Panc1 (cell line): ENCODE measurements around the gene TLCD2.

Experiments
- TCF7L2 ChIP-seq: IDR thresholded peaks from 2 replicates; pipeline ENCODE4 v1.6.1; 2011; ENCODE audit warnings: mild to moderate bottlenecking, low read depth, low read length, inconsistent platforms
- TF ChIP-seq, protein P1 (sequence below): fragments of 450-650 bp; IDR thresholded peaks from 2 replicates; pipeline ENCODE4 v1.5.1; 2017; ENCODE audit warnings: mild to moderate bottlenecking

- no peak for TF ChIP-seq TCF7L2
- TF ChIP-seq, protein P1, sequence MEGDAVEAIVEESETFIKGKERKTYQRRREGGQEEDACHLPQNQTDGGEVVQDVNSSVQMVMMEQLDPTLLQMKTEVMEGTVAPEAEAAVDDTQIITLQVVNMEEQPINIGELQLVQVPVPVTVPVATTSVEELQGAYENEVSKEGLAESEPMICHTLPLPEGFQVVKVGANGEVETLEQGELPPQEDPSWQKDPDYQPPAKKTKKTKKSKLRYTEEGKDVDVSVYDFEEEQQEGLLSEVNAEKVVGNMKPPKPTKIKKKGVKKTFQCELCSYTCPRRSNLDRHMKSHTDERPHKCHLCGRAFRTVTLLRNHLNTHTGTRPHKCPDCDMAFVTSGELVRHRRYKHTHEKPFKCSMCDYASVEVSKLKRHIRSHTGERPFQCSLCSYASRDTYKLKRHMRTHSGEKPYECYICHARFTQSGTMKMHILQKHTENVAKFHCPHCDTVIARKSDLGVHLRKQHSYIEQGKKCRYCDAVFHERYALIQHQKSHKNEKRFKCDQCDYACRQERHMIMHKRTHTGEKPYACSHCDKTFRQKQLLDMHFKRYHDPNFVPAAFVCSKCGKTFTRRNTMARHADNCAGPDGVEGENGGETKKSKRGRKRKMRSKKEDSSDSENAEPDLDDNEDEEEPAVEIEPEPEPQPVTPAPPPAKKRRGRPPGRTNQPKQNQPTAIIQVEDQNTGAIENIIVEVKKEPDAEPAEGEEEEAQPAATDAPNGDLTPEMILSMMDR, result no peak
Measured at GRCh38 chr17:1724351-1724868, 14.2 kb upstream of the TLCD2 start, which contains the start of gene WDR81.
